ENCODE data around the gene JPH2. TPM values are rescaled to one million over a fixed set of nuclear protein-coding genes. Genes with fewer than 3 reads are reported as not detected.

Gene JPH2
- total and polyA plus RNA-seq, 2 experiments from 2014 or later: 0.16 to 1.1 TPM

- TF ChIP-seq EZH2 (IDR thresholded peaks at IDR 0.05; ENCODE audit: low read depth, unreplicated experiment) (no peak), ZNF331 (CRISPR knock-in tag; IDR thresholded peaks at IDR 0.05; ENCODE audit: low read depth) (no peak), EZH2phosphoT487 (IDR thresholded peaks at IDR 0.05; ENCODE audit: unreplicated experiment) (no peak), STAT1 (IDR thresholded peaks at IDR 0.05; ENCODE audit: unreplicated experiment) (no peak)
- TF ChIP-seq, protein P1, sequence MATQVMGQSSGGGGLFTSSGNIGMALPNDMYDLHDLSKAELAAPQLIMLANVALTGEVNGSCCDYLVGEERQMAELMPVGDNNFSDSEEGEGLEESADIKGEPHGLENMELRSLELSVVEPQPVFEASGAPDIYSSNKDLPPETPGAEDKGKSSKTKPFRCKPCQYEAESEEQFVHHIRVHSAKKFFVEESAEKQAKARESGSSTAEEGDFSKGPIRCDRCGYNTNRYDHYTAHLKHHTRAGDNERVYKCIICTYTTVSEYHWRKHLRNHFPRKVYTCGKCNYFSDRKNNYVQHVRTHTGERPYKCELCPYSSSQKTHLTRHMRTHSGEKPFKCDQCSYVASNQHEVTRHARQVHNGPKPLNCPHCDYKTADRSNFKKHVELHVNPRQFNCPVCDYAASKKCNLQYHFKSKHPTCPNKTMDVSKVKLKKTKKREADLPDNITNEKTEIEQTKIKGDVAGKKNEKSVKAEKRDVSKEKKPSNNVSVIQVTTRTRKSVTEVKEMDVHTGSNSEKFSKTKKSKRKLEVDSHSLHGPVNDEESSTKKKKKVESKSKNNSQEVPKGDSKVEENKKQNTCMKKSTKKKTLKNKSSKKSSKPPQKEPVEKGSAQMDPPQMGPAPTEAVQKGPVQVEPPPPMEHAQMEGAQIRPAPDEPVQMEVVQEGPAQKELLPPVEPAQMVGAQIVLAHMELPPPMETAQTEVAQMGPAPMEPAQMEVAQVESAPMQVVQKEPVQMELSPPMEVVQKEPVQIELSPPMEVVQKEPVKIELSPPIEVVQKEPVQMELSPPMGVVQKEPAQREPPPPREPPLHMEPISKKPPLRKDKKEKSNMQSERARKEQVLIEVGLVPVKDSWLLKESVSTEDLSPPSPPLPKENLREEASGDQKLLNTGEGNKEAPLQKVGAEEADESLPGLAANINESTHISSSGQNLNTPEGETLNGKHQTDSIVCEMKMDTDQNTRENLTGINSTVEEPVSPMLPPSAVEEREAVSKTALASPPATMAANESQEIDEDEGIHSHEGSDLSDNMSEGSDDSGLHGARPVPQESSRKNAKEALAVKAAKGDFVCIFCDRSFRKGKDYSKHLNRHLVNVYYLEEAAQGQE (IDR thresholded peaks at IDR 0.05; ENCODE audit: unreplicated experiment): no peak
- TF ChIP-seq, protein P2, sequence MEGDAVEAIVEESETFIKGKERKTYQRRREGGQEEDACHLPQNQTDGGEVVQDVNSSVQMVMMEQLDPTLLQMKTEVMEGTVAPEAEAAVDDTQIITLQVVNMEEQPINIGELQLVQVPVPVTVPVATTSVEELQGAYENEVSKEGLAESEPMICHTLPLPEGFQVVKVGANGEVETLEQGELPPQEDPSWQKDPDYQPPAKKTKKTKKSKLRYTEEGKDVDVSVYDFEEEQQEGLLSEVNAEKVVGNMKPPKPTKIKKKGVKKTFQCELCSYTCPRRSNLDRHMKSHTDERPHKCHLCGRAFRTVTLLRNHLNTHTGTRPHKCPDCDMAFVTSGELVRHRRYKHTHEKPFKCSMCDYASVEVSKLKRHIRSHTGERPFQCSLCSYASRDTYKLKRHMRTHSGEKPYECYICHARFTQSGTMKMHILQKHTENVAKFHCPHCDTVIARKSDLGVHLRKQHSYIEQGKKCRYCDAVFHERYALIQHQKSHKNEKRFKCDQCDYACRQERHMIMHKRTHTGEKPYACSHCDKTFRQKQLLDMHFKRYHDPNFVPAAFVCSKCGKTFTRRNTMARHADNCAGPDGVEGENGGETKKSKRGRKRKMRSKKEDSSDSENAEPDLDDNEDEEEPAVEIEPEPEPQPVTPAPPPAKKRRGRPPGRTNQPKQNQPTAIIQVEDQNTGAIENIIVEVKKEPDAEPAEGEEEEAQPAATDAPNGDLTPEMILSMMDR (conservative IDR thresholded peaks at IDR 0.05; ENCODE audit: low read depth in 2 of 2): no peak
Observed at GRCh38 chr20:44207126-44207723, 20.2 kb upstream of the JPH2 start (continued).

DNA sequence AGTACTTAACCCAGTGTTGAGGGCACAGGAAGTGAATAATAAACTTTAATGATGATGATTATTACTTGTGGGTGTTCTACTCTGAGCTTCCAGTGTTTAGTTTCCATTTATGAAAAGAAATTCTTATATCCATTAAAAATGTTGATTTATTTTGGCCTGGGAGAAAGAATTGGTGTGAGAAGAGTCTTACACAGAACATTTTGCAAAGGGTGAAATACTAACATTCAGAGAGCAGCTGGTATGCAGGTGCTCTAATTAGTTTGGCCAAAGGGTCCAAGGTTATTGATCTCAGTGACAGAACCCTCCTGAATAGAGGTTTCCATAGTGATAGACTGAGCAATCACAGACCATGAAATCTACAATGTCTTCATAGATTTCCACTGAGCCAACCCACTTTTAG is 19.1 kb upstream of the JPH2 start:
- peaks cover 10% of the 10 kb centered on the region for H3K27me3 Mint-ChIP-seq (ENCODE audit: insufficient read depth, low read depth, poor library complexity)
- Histone ChIP-seq H3K27me3 (ENCODE audit: insufficient read depth) (no peaks in the 10 kb centered on the region), H3F3A (replicated peaks; ENCODE audit: low read depth) (no peaks in the 10 kb centered on the region), H3K4me1 (ENCODE audit: insufficient read depth) (peaks cover 12% of the 10 kb centered on the region), H3K79me2 (replicated peaks; ENCODE audit: insufficient read depth) (peaks cover 80% of the 10 kb centered on the region), H3K27ac (ENCODE audit: low read depth) (no peak overlapping the region), H4K20me1 (replicated peaks; ENCODE audit: insufficient read depth) (peaks cover 29% of the 10 kb centered on the region), H3K36me3 (ENCODE audit: insufficient read depth) (peaks cover 25% of the 10 kb centered on the region), H3K9me2 (ENCODE audit: insufficient read depth) (no peaks in the 10 kb centered on the region), H3K4me2 (no peak overlapping the region), H2AFZ (no peak overlapping the region), H3K4me3 (no peak overlapping the region)
- no peaks in the 10 kb centered on the region; the same call in 2 of the 3 replicates for H3K9me3 Mint-ChIP-seq
- no peak overlapping the region for H3K27ac Mint-ChIP-seq
- H3K4me3 Mint-ChIP-seq: no peak overlapping the region
- H3K4me1 Mint-ChIP-seq: peaks cover 16% of the 10 kb centered on the region; the same call in 2 of the 3 replicates
- no peak for ATAC-seq
- peaks cover 36% of the 10 kb centered on the region for H3K36me3 Mint-ChIP-seq (ENCODE audit: low read depth)
- no peak for DNase-seq (ENCODE audit: low spot score)
- TF ChIP-seq POLR2AphosphoS5 (IDR thresholded peaks at IDR 0.05; ENCODE audit: low read depth) (no peak), ZNF331 (CRISPR knock-in tag; IDR thresholded peaks at IDR 0.05; ENCODE audit: low read depth) (no peak), EZH2phosphoT487 (IDR thresholded peaks at IDR 0.05; ENCODE audit: unreplicated experiment) (no peak), ZNF114 (CRISPR knock-in tag; IDR thresholded peaks at IDR 0.05) (no peak), EZH2 (IDR thresholded peaks at IDR 0.05; ENCODE audit: low read depth, unreplicated experiment) (no peak), ETS1 (IDR thresholded peaks at IDR 0.05) (no peak), STAT1 (IDR thresholded peaks at IDR 0.05; ENCODE audit: unreplicated experiment) (no peak), CREB1 (CRISPR knock-in tag; IDR thresholded peaks at IDR 0.05; ENCODE audit: low read depth) (no peak), NANOG (IDR thresholded peaks at IDR 0.05; ENCODE audit: borderline replicate concordance) (no peak), JUNB (IDR thresholded peaks at IDR 0.05; ENCODE audit: unreplicated experiment) (no peak)
- TF ChIP-seq, protein P1 (IDR thresholded peaks at IDR 0.05; ENCODE audit: unreplicated experiment): no peak
- TF ChIP-seq, protein P2 (conservative IDR thresholded peaks at IDR 0.05; ENCODE audit: low read depth in 2 of 2): no peak

Measured in GM23338 (cell line).